HCEC 1CT (cell line): Measurements from ENCODE around the gene EFCAB6.

Source experiments
- DNase-seq: peaks from one replicate; pipeline ENCODE4 v3.0.0-alpha.2; 2017

EFCAB6 gene

DNA sequence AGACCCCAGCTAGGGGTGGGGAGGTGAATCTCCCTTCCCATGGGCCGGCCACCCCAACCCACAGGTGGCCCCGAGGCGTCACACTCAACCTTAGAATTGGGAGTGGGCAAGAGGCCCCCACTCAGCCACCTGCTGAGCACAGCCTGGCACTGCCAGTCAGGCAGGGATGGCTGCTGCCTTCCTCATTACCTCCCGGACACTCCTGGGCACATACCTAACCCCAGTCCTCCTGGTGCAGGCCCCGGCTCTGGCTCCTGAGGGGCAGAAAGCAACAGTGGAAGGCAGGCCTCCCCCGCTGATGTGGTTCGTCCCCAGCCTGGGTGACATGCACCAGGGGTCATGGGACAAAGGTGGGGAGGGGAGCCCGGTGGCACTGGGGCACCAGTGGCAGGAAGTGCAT lies 296.7 kb downstream of the EFCAB6 start:
- DNase-seq: no peak

DNA sequence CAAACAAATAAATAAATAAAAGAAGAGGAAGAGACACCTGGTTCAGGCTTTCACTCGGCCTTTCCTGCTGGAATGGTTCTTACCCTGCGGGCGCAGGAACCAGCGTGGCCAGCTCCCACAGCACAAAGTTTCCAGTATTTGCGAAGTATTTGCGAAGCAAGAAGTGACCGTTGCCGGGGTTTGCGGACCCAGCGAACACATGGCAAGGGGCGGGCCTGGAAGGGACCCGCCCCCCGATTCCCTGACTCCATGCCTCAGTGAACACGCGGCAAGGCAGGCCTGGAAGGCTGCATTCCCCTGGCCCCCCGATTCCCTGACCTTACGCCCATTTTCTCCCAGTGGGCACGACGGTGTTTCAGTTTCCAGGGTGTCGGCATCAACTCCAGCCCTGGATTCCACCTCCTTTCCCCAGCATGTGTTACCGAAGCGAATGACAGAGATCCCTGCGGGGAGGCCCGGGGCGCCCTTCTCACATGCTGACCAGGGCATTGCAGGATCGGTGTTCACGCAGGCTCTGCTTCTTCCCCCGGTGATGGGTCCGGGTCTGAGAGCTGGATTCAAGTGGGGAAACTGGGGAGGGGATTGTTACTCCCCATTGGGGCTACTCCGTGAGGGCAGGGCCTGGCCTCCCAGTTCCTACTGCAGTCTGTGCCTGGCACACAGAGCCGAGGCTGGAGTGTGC lies 297.5 kb downstream of the EFCAB6 start:
- DNase-seq: no peak

DNA sequence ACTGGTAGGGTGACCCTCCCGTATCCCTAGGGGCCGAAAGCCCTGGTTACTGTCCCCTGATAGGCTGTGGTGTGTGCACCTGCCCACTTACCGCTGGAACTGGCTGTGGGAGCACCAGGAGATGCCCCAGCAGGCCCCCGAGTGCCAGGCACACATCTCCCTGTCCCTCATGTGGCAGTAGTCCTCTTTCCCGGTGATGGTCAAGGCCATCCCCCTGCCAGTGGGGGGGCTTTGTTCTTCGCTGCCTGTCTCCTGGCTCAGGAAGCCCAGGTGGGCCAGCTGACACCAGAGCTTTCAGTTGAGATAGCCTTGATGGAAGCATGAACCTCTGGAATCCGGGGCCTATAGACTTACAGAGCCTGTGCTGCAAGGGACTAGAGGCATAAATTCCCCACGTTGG lies 299.8 kb downstream of the EFCAB6 start:
- DNase-seq: no peak

DNA sequence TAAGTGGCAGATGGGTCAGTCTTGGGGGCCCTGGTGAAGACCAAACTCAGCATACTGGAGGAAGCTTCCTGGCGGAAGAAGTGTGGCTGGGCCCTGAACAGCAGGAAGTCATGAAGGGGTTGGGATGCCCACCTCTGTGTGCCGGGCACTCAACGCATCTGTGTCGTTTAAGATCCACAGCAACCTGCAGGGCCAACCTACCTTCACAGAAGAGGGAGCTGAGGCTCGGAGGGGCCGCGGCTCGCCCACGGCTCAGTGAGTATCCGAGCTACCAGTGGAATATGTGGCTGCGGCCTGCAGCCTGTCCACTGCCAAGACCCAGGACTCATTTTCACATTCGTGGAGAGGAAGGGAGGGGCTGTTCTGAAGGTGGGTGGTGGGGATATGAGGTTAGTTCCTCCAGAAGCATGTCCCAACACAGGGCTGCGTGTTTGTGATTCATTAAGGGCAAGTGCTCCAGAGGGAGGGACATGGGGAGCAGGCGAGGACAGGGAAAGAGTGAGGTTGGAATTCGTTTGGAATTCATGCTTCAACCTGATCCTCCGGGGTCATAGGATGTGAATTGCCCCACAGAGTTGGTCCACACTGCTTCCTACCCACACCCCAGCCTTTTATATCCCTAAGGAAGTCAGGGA lies 300.7 kb downstream of the EFCAB6 start:
- DNase-seq: no peak

DNA sequence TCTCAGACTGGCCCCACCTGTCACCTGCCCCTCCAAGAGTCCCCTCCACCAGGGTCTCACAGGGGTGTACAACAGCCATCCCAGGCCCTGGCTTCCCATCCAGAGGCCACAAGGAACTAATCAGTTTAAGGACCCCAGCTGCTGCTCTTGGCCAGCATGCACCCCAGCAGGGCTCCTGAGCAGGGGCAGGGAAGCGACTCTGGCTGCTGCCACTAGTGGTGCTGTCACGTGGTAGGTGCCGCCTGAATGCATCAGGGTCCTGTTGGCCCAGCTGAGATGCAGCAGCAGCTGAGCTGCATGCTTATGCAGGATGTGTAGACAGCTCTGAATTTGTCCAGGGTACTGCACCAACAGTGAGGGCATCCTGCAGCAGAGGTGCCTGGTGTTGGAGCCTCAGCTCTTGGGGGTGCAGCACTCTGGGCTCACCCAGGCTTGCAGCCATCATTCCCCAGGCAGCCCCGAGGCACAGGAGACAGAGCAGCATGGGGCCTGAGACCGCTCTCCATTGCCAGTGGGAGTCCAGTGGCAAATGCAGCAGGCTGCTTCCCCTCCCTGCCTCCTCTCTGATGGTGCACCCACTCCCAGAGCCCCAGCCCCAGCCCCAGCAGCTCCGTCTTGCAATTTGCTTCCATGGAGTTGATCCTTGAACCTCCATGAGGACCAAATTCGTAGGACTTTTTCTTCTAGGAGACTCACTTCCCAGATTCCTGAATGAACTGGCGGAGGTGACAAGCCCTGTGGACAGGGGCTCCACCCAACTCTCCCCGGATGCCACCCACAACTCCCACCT lies 301.6 kb downstream of the EFCAB6 start:
- no peak for DNase-seq

DNA sequence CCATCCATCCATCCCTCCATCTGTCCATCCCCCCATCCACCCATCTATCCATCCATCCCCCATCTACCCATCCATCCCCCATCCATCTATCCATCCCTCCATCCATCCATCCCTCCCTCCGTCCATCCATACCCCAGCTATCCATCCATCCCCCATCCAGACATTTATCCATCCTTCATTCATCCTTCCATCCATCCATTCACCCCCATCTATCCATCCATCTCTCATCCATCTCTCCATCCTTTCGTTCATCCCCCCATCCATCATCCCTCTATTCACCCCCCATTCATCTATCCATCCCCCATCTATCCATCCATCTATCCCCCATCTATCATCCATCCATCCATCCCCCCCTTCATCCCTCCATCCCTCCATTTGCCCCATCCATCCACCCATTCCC lies 302.8 kb downstream of the EFCAB6 start:
- no peak for DNase-seq

DNA sequence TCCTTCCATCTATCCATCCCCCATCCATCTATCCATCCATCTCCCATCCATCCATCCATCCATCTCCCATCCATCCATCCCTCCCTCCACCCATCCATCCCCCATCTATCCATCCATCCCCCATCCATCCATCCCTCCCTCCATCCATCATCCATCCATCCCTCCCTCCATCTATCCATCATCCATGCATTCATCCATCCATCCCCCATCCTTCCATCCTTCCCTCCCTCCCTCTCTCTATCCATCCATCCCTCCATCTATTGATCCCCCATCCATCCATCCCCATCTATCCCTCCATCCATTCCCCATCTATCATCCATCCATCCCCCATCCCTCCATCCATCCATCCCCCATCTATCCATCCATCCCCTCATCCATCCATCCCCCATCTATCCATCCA lies 303.6 kb downstream of the EFCAB6 start:
- DNase-seq: no peak

DNA sequence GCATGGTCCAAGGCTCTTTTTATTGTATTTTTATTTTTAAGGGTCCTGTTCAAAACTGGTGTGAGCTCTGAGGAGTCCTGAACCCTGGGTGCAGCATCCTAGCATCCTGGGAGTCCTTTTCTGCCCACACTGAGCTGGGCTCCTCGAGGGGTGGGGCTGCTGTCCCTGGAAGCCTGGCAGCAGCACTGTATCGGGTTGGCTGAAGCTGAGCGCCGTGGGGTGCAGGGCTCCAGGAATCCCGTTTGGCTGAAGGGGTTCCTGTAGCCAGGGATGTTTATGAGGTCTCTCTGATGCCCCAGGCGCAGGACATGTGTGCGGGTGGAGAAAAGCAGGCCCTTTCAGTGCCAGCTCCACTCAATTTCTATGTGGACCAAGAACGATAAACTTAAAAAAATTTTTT lies 304.9 kb downstream of the EFCAB6 start:
- DNase-seq: no peak

DNA sequence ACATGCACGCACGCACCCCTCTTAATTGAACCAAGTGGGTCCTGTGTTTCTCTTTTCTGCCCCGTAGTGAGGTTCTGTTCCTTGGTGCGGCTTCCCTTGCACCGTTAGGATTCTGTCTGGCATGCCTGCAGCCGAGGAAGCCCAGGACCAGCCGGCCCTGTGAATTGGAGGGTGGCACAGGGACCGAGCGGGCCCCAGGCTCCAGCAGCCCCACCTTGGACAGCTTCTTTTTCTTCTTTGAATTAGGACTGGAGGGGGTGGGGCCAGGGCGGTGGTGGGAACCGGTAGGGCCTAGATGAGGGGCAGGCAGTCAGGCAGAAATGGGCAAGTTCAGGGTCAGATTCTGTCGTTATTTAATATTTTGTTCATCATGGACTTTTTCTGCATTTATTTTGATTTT lies 305.6 kb downstream of the EFCAB6 start:
- DNase-seq: no peak

DNA sequence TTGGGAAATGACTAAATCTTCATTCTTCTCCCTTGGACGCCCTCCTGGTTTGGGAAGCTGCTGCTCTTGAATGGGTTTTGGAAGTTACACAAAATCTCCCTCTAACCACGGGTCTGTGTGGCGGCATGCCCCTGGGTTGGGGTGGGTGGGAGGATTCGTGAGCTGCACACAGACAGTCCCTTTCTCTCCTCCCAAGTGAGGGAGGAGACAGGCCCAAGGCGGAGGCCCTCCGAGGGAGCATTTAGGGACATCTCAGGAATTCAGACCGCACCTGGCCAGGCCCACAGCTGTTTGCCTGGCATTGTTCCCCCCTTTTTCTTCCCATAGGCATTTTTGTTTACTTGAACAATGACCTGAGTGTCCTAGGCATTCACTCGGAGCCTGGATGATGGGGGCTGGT lies 306.2 kb downstream of the EFCAB6 start:
- DNase-seq: no peak

DNA sequence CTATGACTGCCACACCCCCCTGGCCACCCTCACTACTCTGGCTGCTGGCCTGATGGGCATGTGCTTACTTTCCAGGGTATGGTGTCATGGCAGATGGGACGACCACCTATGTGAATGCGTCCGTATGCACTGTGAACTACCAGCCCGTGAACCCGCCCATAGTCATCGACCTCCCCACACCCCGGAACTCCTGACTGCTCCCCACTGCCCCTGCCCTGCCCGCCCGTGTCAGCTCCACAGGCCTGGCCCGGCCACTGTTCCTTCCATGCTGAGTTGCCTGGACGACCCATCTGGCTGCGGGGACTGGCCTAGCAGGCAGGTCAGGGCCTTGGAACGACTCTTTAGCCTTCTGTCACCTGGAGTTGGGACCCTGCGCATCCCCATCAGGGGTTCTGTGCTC lies 306.7 kb downstream of the EFCAB6 start:
- DNase-seq: no peak

DNA sequence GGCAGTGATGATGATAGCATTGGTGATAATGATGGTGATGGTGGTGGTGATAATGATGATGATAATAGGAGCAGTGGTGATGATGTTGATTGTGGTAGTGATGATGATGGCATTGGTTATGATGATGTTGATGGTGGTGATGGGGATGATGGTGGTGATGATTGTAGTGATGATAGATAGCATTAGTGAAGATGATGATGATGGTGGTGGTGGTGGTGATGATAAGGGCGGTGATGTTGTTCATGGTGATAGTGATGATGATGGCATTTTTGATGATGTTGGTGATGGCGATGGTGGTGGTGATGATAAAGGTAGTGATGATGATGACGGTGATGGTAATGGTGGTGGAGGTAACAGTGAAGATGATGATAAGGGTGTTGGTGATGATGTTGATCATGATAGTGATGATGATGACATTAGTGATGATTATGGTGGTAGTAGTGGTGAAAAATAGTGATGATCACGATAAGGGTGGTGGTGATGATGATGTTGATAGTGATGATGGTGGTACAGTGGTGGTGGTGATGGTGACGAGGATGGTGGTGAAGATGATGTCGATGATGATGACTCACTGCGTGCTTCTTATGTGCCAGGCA lies 307.3 kb downstream of the EFCAB6 start:
- no peak for DNase-seq

DNA sequence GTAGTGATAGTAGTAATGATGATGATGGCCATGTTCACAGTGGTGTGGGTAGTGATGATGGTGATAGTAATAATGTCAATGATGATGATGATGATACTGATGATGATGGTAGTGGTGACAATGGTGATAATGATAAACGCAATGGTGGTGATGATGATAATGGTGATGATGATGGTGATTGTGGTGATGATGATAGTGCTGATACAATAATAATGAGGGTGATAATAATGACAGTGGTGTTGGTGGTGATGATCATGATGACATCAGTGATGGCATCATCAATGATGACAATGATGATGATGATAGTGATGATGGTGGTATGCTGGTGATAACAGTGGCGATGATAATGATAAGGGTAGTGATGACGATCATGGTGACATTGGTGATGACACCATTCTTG lies 308.0 kb downstream of the EFCAB6 start:
- DNase-seq: no peak

DNA sequence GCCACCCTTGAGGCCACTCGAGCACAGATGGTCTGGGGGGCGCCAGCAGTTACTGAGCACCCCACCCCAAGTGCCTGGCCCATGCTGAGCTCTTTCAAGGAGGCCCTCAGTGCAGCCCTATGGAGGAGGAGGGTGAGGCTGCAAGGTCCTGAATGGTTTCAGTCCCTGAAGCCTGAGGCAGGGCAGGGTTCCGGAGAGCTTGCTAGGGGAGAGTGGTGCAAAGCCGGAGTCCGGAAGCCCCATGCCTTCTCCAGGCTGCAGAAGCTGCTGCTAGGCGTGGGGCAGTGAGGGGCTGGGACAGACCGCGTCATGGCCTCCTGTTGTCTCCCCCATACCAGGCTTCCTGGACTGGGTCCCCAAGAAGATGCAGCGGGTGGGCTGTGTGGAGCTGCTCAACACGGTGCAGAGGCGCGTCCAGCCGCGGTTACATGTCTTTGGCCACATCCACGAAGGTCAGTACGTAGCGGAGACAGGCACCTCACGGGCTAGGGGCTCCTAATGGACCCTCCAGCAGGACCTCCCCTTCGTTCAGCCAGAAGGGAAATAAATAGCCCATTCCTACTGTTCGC lies 309.7 kb downstream of the EFCAB6 start:
- no peak for DNase-seq

DNA sequence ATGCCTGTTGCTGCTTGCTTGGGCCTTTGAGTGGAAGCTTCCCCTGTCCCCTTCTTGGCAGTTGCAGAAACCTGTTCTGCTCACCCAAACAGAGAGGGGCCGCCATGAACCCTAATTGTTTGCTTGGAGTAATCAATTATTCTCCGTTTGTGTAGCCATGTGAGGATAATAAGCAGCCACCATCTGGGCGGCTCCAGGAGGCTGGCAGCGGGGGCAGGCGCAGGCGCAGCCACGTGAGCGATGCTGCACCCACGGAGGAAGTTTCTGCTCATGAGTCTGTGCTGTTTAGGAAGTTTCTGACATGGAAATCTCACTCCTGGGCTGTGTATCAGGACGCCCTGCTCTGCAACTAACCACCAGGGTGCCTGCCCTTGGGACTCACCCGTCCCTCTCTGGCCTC lies 310.2 kb downstream of the EFCAB6 start:
- DNase-seq: no peak

DNA sequence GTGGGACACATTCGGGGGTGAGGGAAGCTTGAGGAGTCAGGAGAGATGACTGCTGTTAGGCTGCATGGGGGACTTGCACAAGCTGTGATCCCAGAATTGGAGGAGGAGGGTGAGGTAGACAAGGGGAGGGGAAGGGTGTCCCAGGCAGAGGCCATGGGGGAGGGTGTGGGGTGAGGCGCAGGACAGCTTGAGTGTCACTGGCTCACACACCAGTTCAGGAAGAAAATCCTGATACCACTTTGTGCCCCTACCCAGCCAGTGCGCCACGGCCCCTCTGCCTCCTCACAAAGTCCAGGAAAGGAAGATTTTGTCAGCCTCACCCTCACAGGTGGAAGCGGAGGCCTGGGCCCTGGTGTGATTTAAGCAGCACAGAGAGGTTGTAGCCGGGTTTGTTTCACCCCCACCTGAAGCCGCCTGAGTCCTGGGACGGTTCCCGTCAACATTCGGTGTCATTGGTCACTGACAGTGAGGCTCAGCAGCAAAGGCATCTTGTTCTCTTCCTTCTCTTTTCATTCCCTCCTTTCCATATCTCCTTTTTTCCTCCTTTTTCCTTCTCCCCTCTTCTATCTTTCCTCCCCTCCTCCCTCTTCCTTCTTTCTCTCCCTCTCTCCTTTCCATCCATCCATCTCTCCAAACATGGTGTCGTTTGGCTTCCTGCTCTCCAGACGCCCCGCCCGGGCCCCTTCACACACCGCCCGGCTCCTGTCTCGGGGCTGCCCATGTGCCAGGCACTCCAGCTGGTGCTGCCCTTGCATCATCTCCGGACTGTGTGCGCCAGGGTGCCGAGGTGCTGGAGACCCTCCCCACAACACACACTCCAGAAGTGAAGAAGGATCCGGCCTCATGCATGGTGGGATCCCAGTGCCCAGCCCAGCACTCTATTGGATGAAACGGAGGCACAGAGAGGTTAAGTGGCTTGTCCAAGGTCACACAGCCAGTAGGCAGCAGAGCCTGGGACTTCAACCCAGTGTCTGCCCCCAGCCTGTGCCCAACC lies 311.0 kb downstream of the EFCAB6 start:
- DNase-seq: no peak

DNA sequence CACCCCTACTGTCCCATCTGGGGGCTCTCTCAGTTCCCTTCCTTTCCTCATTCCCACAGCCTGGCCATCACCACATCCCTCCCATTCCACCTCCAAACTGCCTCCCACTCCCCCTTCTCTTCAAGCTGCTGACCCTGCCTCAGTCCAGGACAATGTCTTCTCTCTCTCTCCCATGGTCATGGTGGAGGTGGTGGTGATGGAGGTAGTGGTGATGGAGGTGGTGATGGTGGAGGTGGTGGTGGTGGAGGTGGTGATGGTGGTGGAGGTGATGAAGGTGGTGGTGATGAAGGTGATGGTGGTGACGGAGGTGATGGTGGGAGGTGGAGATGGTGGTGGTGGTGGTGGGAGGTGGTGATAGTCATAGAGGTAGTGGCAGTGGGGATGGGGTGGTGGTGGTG lies 313.2 kb downstream of the EFCAB6 start:
- DNase-seq: no peak

DNA sequence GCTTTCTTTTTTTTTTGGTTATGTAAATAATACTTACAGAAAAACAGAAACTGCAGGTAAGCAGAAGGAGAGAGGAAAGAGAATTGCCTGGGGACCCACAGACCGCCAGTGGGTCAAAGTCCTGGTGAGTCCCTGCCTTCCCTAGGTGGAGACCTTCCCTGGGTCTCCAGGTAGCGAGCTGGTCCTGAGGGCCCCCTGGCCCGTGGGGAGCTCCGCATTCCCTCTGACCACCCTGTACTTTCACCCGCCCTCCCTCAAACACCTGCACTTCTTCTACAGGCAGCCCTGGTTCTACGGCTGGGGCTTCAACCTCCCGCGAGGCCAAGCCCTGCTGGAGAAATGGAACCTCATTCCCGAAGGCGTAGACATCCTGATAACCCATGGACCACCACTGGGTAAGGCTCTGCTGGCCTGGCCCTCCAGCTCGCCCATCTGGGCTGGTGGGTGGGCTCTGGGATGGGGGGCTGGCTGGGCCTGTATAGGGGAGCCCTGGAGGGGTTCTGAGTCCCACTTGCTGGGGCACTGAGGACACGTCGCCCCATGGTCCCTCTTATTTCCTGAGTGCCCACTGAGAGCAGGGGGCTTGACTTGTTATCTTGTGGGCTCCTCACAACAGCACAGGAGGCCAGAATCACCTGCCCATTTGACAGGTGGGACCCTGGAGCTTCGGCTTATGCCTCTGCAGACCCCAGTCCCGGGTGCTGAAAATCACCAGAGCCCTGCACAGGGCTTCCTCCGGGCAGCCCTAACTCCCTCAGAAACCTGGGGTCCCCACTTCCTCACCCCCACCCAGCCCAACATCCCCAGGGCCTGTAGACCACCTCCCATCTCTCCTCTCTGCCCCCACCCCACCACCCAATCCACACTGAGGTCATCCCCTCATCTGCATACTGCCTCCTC lies 313.9 kb downstream of the EFCAB6 start:
- DNase-seq: no peak

DNA sequence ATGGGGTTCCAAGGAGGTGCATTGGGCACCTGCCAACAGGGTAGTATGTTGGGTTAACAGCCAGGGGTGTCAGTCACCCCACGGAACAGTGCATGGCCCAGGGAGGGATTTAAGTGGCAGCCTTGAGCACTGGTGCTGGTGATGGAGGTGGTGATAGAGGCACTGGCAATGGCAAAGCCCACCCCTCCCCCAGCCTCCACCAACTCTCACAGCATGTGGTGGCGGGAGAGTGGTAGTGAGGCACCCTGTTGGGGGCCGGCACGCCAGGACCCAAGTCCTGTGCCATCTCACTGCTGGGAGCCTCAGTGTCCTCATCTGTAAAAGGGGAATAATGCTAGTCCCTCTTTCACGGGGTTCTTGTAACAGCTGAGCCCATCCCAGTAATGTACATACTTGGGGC lies 318.8 kb downstream of the EFCAB6 start:
- no peak for DNase-seq

DNA sequence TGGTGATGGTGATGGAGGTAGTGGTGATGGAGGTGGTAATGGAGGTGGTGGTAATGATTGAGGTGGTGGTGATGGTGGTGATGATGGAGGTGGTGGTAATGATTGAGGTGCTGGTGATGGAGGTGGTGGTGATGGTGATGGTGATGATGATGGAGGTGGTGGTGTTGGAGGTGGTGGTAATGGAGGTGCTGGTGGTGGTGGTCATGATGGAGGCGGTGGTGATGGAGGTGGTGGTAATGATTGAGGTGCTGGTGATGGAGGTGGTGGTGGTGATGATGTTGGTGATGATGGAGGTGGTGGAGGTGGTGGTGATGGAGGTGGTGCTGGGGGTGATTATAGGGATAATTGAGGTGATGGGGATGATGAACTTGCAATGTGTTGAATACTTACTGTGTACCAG lies 320.4 kb downstream of the EFCAB6 start:
- no peak for DNase-seq

DNA sequence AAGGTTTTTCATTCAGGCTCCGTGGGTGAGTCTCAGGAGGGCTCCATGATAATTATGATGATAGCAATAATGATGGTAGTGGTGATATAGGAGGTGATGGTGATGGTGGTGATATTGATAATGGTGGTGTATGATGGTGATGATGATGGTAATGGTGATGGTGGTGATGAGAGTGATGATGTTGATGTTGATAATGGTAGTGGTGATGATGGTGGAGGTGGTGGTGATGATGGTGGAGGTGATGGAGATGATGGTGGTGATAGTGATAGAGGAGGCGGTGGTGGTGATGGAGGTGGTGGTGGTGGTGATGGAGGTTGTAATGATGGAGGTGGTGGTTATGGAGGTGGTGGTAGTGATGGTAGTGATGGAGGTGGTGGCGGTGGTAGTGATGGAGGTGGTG lies 320.9 kb downstream of the EFCAB6 start:
- no peak for DNase-seq
